Glutamatergic neuron (in vitro differentiated cells): Measurements from ENCODE around the gene PAH. TPM values are rescaled to one million over a fixed set of nuclear protein-coding genes. Genes with fewer than 3 reads are reported as not detected.

Experiments
- DNase-seq: peaks from one replicate; pipeline ENCODE4 v3.0.0; 2022
- H3K27ac Mint-ChIP-seq: one replicate; pipeline ENCODE4 v1.8.0; 2020; ENCODE audit warnings: mild to moderate bottlenecking, mixed read lengths, inconsistent platforms; ENCODE audit not compliant: unreplicated experiment
- H3K27me3 Mint-ChIP-seq: one replicate; pipeline ENCODE4 v1.8.0; 2020; ENCODE audit warnings: mild to moderate bottlenecking, moderate library complexity, mixed read lengths, inconsistent platforms; ENCODE audit not compliant: unreplicated experiment
- H3K36me3 Mint-ChIP-seq: one replicate; pipeline ENCODE4 v1.8.0; 2020; ENCODE audit warnings: mild to moderate bottlenecking, mixed read lengths, inconsistent platforms; ENCODE audit not compliant: unreplicated experiment
- H3K4me1 Mint-ChIP-seq: one replicate; pipeline ENCODE4 v1.8.0; 2020; ENCODE audit warnings: mild to moderate bottlenecking, low read depth, mixed read lengths, inconsistent platforms; ENCODE audit not compliant: unreplicated experiment
- H3K4me3 Mint-ChIP-seq: one replicate; pipeline ENCODE4 v1.8.0; 2020; ENCODE audit warnings: mild to moderate bottlenecking, mixed read lengths, inconsistent platforms; ENCODE audit not compliant: unreplicated experiment
- H3K9me3 Mint-ChIP-seq: one replicate; pipeline ENCODE4 v1.8.0; 2020; ENCODE audit warnings: mild to moderate bottlenecking, moderate library complexity, mixed read lengths, inconsistent platforms; ENCODE audit not compliant: unreplicated experiment
- CTCF ChIP-seq: fragments of 200-600 bp; sonication (generic); IDR thresholded peaks from one replicate; pipeline ENCODE4 v1.5.0; 2021; ENCODE audit not compliant: partially characterized antibody, unreplicated experiment
- total RNA-seq: library from RNA; stranded (reverse); fragmentation: NEBNext Ultra II Directional; extraction: Animal tissue kit (Norgen Biotek cat#: 25700); gene quantifications from one replicate; pipeline ENCODE4 v1.2.1, GENCODE V29; 2021; ENCODE audit not compliant: unreplicated experiment

The PAH gene
- total RNA-seq, 1 donor from 2014 or later: not detected

GRCh38 chr12:102950950-102951619 is 34.0 kb upstream of the PAH start:
- DNase-seq: no peak
- H3K27me3 Mint-ChIP-seq: peaks cover 27% of the 10 kb centered on the region
- no peaks in the 10 kb centered on the region for H3K9me3 Mint-ChIP-seq
- H3K4me1 Mint-ChIP-seq: peaks cover 15% of the 10 kb centered on the region
- no peaks in the 10 kb centered on the region for H3K36me3 Mint-ChIP-seq
- no peak for TF ChIP-seq CTCF
- H3K27ac Mint-ChIP-seq: no peak overlapping the region
- peak overlapping the region; percentile 88 for H3K4me3 Mint-ChIP-seq

DNA sequence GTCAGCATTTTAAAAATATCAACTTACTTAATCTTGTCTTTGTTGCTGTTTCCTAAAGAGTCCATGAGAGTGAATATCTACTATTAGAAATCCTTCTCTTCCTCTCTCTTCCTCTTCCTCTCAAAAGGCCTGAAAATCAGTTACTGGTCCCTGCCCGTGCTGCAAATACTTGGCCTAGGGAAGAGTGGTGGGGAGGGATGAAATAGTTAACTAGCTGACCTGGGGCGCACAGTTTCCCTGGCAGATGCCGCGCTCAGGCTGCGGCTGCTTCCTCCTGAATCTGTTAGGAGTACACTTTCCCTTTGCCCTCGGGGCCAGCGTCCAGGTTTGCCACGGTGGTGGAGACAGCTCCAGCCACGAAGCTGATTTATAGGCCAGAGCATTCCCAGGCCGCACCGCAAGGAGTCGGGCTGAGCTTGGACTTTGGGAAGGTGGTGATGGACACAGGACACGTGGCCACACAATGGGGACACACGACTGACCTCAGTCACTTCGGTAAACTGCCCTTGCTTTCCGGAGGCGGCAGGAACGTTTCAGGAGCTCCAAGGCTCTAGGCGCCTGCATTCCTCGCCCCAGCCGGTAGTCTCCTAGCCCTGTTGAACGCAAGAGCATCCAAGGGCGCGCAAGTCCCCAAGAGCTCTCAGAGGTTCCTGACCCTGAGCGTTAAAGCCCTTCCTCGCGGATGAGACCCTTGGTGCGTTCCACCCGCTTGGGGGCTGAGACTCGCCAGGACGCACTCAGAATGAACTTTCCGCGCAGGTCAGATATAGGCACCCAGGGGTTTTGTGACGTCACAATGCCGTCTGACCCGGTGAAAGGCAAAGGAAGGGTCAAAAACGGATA is 33.3 kb upstream of the PAH start:
- Mint-ChIP-seq H3K27me3 (peaks cover 21% of the 10 kb centered on the region), H3K4me3 (peak overlapping the region; percentile 88), H3K27ac (no peak overlapping the region), H3K36me3 (no peaks in the 10 kb centered on the region), H3K9me3 (no peaks in the 10 kb centered on the region), H3K4me1 (peaks cover 15% of the 10 kb centered on the region)
- peak; percentile 74 for DNase-seq
- TF ChIP-seq CTCF: peak; percentile 68

DNA sequence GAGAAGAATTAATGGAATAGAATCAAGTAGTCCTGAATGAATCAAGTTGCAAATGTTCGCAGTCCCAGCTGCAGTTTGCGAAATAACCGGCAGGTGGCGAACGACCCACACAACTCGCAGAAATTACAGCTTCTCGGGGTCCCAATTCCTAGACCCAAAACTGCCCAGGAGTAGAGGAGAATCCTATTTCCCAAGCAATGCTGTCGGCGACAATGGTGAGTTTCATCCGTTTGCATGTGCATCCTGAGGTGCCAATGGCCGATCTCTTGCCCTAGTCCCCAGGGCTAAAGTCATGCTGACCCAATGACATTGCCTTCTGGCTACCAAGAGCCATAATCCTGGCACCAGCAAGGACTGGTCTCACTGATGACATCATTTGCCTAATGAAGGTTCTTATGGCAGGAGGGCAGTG is 31.9 kb upstream of the PAH start:
- peaks cover 15% of the 10 kb centered on the region for H3K4me1 Mint-ChIP-seq
- peak; percentile 99 for TF ChIP-seq CTCF
- no peaks in the 10 kb centered on the region for H3K9me3 Mint-ChIP-seq
- peak; percentile 84 for DNase-seq
- H3K36me3 Mint-ChIP-seq: no peaks in the 10 kb centered on the region
- peaks cover 11% of the 10 kb centered on the region for H3K27me3 Mint-ChIP-seq
- H3K4me3 Mint-ChIP-seq: peak overlapping the region; percentile 46
- no peak overlapping the region for H3K27ac Mint-ChIP-seq

DNA sequence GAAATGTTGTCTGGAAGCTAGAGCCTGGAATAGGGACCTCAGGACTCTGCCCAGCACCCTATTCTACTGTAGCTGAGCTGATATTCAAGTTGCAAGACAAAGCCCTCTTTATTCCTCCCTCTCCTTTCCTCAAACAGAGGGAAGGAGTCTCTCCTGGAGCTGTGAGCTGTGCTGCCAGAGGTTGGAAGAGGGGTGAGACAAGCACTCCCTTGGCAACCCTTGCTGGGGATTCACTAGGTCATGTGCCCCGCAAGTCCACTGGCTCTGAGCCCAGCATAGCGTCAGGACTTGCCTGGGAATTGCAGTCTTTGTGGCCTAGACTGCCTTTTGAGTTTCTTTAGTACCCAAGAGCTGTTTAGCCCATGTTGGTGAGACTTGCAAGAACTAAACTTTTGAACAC is 29.0 kb upstream of the PAH start:
- H3K36me3 Mint-ChIP-seq: no peaks in the 10 kb centered on the region
- no peak overlapping the region for H3K4me3 Mint-ChIP-seq
- H3K4me1 Mint-ChIP-seq: peaks cover 12% of the 10 kb centered on the region
- H3K9me3 Mint-ChIP-seq: no peaks in the 10 kb centered on the region
- H3K27me3 Mint-ChIP-seq: peaks cover 5% of the 10 kb centered on the region
- DNase-seq: no peak
- no peak for TF ChIP-seq CTCF
- H3K27ac Mint-ChIP-seq: no peak overlapping the region
